Common myeloid progenitor, CD34-positive (primary cell): ENCODE results near the gene CLCN2.

ENCODE experiments used
- CTCF ChIA-PET: fragments of 350-600 bp; sonication (Branson Sonifier 250); formaldehyde crosslinking; loops from one replicate; lab custom pipeline; 2021; ENCODE audit warnings: antibody characterized with exemption; lab: Charles Lee
- POLR2A ChIA-PET: fragments of 350-600 bp; sonication (Branson Sonifier 250); formaldehyde crosslinking; loops from one replicate; lab custom pipeline; 2021; ENCODE audit warnings: antibody characterized with exemption; lab: Charles Lee
- DNase-seq, 3 donors: peaks; one replicate each; pipeline versions ENCODE4 v3.0.0 to v3.0.0-alpha.2; 2013
- H3K27ac ChIP-seq, 2 experiments: 1 replicate in 1 of 2; 2 replicates in 1 of 2; pipeline ENCODE4 v1.7.0; 2013; ENCODE audit warnings: inconsistent platforms in 2 of 2, low read length in 2 of 2, mild to moderate bottlenecking in 2 of 2, low read depth in 1 of 2, moderate library complexity in 1 of 2; ENCODE audit not compliant: severe bottlenecking in 2 of 2, insufficient read depth in 1 of 2, poor library complexity in 1 of 2
- H3K27me3 ChIP-seq, 5 experiments: replicated peaks in 2 of 5; 1 replicate in 3 of 5; 2 replicates in 2 of 5; pipeline versions ENCODE4 v1.6.1 to v1.7.0; 2013; ENCODE audit warnings: low read length in 4 of 5, mild to moderate bottlenecking in 2 of 5, moderate library complexity in 2 of 5, inconsistent platforms in 1 of 5; ENCODE audit not compliant: insufficient read depth in 5 of 5, control insufficient read depth in 4 of 5
- H3K36me3 ChIP-seq, 4 experiments: 1 replicate in 2 of 4; 2 replicates in 2 of 4; pipeline versions ENCODE4 v1.6.1 to v1.7.0; 2013; ENCODE audit warnings: low read length in 3 of 4, control low read depth in 1 of 4, mild to moderate bottlenecking in 1 of 4; ENCODE audit not compliant: control insufficient read depth in 4 of 4, insufficient read depth in 4 of 4
- H3K4me1 ChIP-seq, 4 experiments: 1 replicate in 3 of 4; 2 replicates in 1 of 4; pipeline versions ENCODE4 v1.6.1 to v1.7.1; 2013; ENCODE audit warnings: low read length in 3 of 4, mild to moderate bottlenecking in 3 of 4, control low read depth in 1 of 4, inconsistent platforms in 1 of 4, moderate library complexity in 1 of 4; ENCODE audit not compliant: control insufficient read depth in 4 of 4, insufficient read depth in 4 of 4; ENCODE audit errors: control extremely low read depth in 1 of 4
- H3K4me3 ChIP-seq, 7 experiments: 1 replicate in 4 of 7; 2 replicates in 3 of 7; pipeline versions ENCODE4 v1.5.1 to v1.7.0; 2013; ENCODE audit warnings: mild to moderate bottlenecking in 7 of 7, low read length in 6 of 7, moderate library complexity in 6 of 7, inconsistent platforms in 2 of 7, low read depth in 2 of 7, control low read depth in 1 of 7; ENCODE audit not compliant: insufficient read depth in 4 of 7, control insufficient read depth in 1 of 7; ENCODE audit errors: extremely low read depth in 1 of 7
- H3K9me3 ChIP-seq, 5 experiments: 1 replicate in 4 of 5; 2 replicates in 1 of 5; pipeline versions ENCODE4 v1.6.1 to v1.7.1; 2013; ENCODE audit warnings: low read length in 4 of 5, mild to moderate bottlenecking in 2 of 5, inconsistent platforms in 1 of 5, low read depth in 1 of 5, moderate library complexity in 1 of 5; ENCODE audit not compliant: control insufficient read depth in 4 of 5, insufficient read depth in 2 of 5; ENCODE audit errors: control extremely low read depth in 1 of 5
- WGBS: methylation state at CpG from one replicate; pipeline ENCODE4 v1.1.5; 2013; ENCODE audit not compliant: insufficient coverage; 5-methylcytosine and 5-hydroxymethylcytosine counted together

The CLCN2 gene

GRCh38 chr3:184314363-184314699 is 47.1 kb downstream of the CLCN2 start, which contains the start of gene EIF4G1:
Gene EIF4G1, plus strand, starts transcription at chr3:184314606. Its CDS starts 1,191 bp downstream, at chr3:184315797.
- peak within 1 kb of the TSS; percentile 35 to 85 (median 70) for H3K4me3 ChIP-seq
- peaks cover 0 to 39% (median 29%) of the 10 kb centered on the region in 4 experiments for H3K4me1 ChIP-seq
- POLR2A ChIA-PET: no interaction called here
- 0% methylated on average over 17 of the region's 40 CpGs for WGBS
- peak within 1 kb of the TSS; percentile 86 to 95 for H3K27ac ChIP-seq
- no peaks in the 10 kb centered on the region for H3K9me3 ChIP-seq
- H3K27me3 ChIP-seq: no peaks in the 10 kb centered on the region
- peaks cover 0 to 29% (median 15%) of the 10 kb centered on the region in 4 experiments for H3K36me3 ChIP-seq
- peak; percentile 94 to 96 (median 96) for DNase-seq
- CTCF ChIA-PET: no interaction called here

- no peak overlapping the region for H3K27ac ChIP-seq
- no peaks in the 10 kb centered on the region for H3K9me3 ChIP-seq
- H3K4me1 ChIP-seq: peaks cover 0 to 20% (median 15%) of the 10 kb centered on the region in 4 experiments
- H3K27me3 ChIP-seq: no peaks in the 10 kb centered on the region
- no peak for DNase-seq
- H3K4me3 ChIP-seq: no peak overlapping the region
- POLR2A ChIA-PET: no interaction called here
- peaks cover 15 to 34% (median 24%) of the 10 kb centered on the region in 4 experiments for H3K36me3 ChIP-seq
- CTCF ChIA-PET: interaction anchor here (1.3 to 1.9 kb wide), 5 partner anchors 9 to 25 kb away, joined by 3 to 9 read pairs (median 5); no protein-coding TSS in a partner anchor
Observed at GRCh38 chr3:184311633-184312032, 49.8 kb downstream of the CLCN2 start.

- no peaks in the 10 kb centered on the region for H3K9me3 ChIP-seq
- H3K27ac ChIP-seq: peak overlapping the region in 1 of 2 experiments; percentile 43
- H3K4me3 ChIP-seq: no peak overlapping the region
- peaks cover 25 to 50% (median 40%) of the 10 kb centered on the region in 4 experiments for H3K36me3 ChIP-seq
- no peak for DNase-seq
- 100% methylated on average over 2 of the region's 7 CpGs for WGBS
- no peaks in the 10 kb centered on the region for H3K4me1 ChIP-seq
- CTCF ChIA-PET: no interaction called here
- POLR2A ChIA-PET: no interaction called here
- no peaks in the 10 kb centered on the region for H3K27me3 ChIP-seq
Observed at GRCh38 chr3:184308744-184309143, 52.7 kb downstream of the CLCN2 start.

GRCh38 chr3:184307915-184308314 is 53.5 kb downstream of the CLCN2 start:
- Histone ChIP-seq H3K27me3 (no peaks in the 10 kb centered on the region), H3K36me3 (peaks cover 28 to 58% (median 46%) of the 10 kb centered on the region in 4 experiments), H3K4me3 (no peak overlapping the region), H3K27ac (no peak overlapping the region), H3K9me3 (no peaks in the 10 kb centered on the region), H3K4me1 (no peaks in the 10 kb centered on the region)
- WGBS: 99% methylated on average over 8 of the region's 9 CpGs
- CTCF ChIA-PET: interaction anchor here (0.7 to 2.4 kb wide), 2 partner anchors 38 to 46 kb away, joined by 3 to 9 read pairs; no protein-coding TSS in a partner anchor
- no peak for DNase-seq
- POLR2A ChIA-PET: no interaction called here

- no peak overlapping the region for H3K27ac ChIP-seq
- H3K27me3 ChIP-seq: no peaks in the 10 kb centered on the region
- no peak overlapping the region for H3K4me3 ChIP-seq
- CTCF ChIA-PET: interaction anchor here (1.0 to 2.6 kb wide), 8 partner anchors 9 to 50 kb away, joined by 3 to 10 read pairs (median 4); no protein-coding TSS in a partner anchor
- POLR2A ChIA-PET: interaction anchor here (0.6 kb wide), 1 partner anchor 37 kb away, joined by 7 read pairs; no protein-coding TSS in a partner anchor
- WGBS: 100% methylated on average over 3 of the region's 4 CpGs
- no peak for DNase-seq
- H3K4me1 ChIP-seq: no peaks in the 10 kb centered on the region
- H3K9me3 ChIP-seq: no peaks in the 10 kb centered on the region
- H3K36me3 ChIP-seq: peaks cover 40 to 73% (median 59%) of the 10 kb centered on the region in 4 experiments
Observed at GRCh38 chr3:184306341-184306972, 54.9 kb downstream of the CLCN2 start.

GRCh38 chr3:184305577-184305976 is 55.8 kb downstream of the CLCN2 start:
- no peak overlapping the region for H3K4me3 ChIP-seq
- peaks cover 43 to 78% (median 64%) of the 10 kb centered on the region in 4 experiments for H3K36me3 ChIP-seq
- peaks cover 0 to under 1% (median under 1%) of the 10 kb centered on the region in 4 experiments for H3K4me1 ChIP-seq
- no peaks in the 10 kb centered on the region for H3K9me3 ChIP-seq
- ChIA-PET CTCF (interaction anchor here (1.0 to 2.6 kb wide), 8 partner anchors 13 to 51 kb away, joined by 3 to 10 read pairs (median 4); no protein-coding TSS in a partner anchor), POLR2A (no interaction called here)
- no CpG with 5 or more reads among the region's 1 CpG for WGBS
- no peaks in the 10 kb centered on the region for H3K27me3 ChIP-seq
- no peak overlapping the region for H3K27ac ChIP-seq
- peak; percentile 22 to 52 (median 52) for DNase-seq

GRCh38 chr3:184300378-184300720 is 61.1 kb downstream of the CLCN2 start:
- Histone ChIP-seq H3K27me3 (peaks cover 0 to 5% (median 0%) of the 10 kb centered on the region in 5 experiments), H3K4me3 (peak overlapping the region in 5 of 7 experiments; percentile 40 to 92 (median 89)), H3K27ac (peak overlapping the region in 1 of 2 experiments; percentile 91), H3K9me3 (no peaks in the 10 kb centered on the region), H3K4me1 (peaks cover 6 to 14% (median 11%) of the 10 kb centered on the region in 4 experiments), H3K36me3 (peaks cover 26 to 47% (median 36%) of the 10 kb centered on the region in 4 experiments)
- 100% methylated on average over 2 of the region's 3 CpGs for WGBS
- no peak for DNase-seq
- ChIA-PET CTCF (interaction anchor here (0.9 kb wide), 4 partner anchors 11 to 73 kb away, joined by 3 to 5 read pairs (median 3); no protein-coding TSS in a partner anchor), POLR2A (no interaction called here)
